ENCODE data around the gene C11orf86.

Gene C11orf86

GRCh38 chr11:66937193-66937733 lies 37.8 kb upstream of the C11orf86 start:
- DNase-seq (ENCODE audit: extremely low spot score) = no peak
- CTCF ChIA-PET = interaction anchor here (0.7 kb wide), 1 partner anchor 10 kb away, joined by 3 read pairs; no protein-coding TSS in a partner anchor
- TF ChIP-seq FOXA1 (IDR thresholded peaks at IDR 0.05) = no peak
- no peak for TF ChIP-seq HDGF (IDR thresholded peaks at IDR 0.05; ENCODE audit: borderline replicate concordance)
- no peak for TF ChIP-seq CTBP1 (IDR thresholded peaks at IDR 0.05; ENCODE audit: borderline replicate concordance)
- TF ChIP-seq SP1 (IDR thresholded peaks at IDR 0.05) = no peak
- TF ChIP-seq ARNT (IDR thresholded peaks at IDR 0.05) = no peak
- no peak for TF ChIP-seq ZNF384 (IDR thresholded peaks at IDR 0.05)
- no peak for TF ChIP-seq FOXM1 (IDR thresholded peaks at IDR 0.05; ENCODE audit: borderline replicate concordance)
- TF ChIP-seq LEF1 (IDR thresholded peaks at IDR 0.05; ENCODE audit: borderline replicate concordance) = no peak
- TF ChIP-seq ELF4 (IDR thresholded peaks at IDR 0.05) = no peak
- no peak for TF ChIP-seq L3MBTL2 (conservative IDR thresholded peaks at IDR 0.05)
- no peak for TF ChIP-seq BHLHE40 (IDR thresholded peaks at IDR 0.05; ENCODE audit: borderline replicate concordance)
- TF ChIP-seq PKNOX1 (IDR thresholded peaks at IDR 0.05) = no peak
- TF ChIP-seq FOXK2 (IDR thresholded peaks at IDR 0.05) = no peak
- TF ChIP-seq TARDBP (IDR thresholded peaks at IDR 0.05) = no peak
- no peak for TF ChIP-seq NFRKB (IDR thresholded peaks at IDR 0.05)
- TF ChIP-seq SUZ12 (IDR thresholded peaks at IDR 0.05) = no peak
- POLR2A ChIA-PET = no interaction called here

GRCh38 chr11:66938582-66939135 lies 36.4 kb upstream of the C11orf86 start:
- POLR2A ChIA-PET = no interaction called here
- TF ChIP-seq ELF4 (IDR thresholded peaks at IDR 0.05) = no peak
- TF ChIP-seq NFRKB (IDR thresholded peaks at IDR 0.05) = no peak
- no peak for TF ChIP-seq FOXM1 (IDR thresholded peaks at IDR 0.05; ENCODE audit: borderline replicate concordance)
- TF ChIP-seq ARNT (IDR thresholded peaks at IDR 0.05) = no peak
- no peak for TF ChIP-seq BHLHE40 (IDR thresholded peaks at IDR 0.05; ENCODE audit: borderline replicate concordance)
- TF ChIP-seq PKNOX1 (IDR thresholded peaks at IDR 0.05) = peak; percentile 57
- no peak for TF ChIP-seq HDGF (IDR thresholded peaks at IDR 0.05; ENCODE audit: borderline replicate concordance)
- CTCF ChIA-PET = interaction anchor here (0.5 kb wide), 1 partner anchor 46 kb away, joined by 3 read pairs; no protein-coding TSS in a partner anchor
- no peak for DNase-seq (ENCODE audit: extremely low spot score)

- ChIA-PET POLR2A (interaction anchor here (0.9 to 1.1 kb wide), 3 partner anchors 8 to 65 kb away, joined by 3 read pairs; partner anchors contain the start of gene PC), CTCF (no interaction called here)
- TF ChIP-seq SP1 (IDR thresholded peaks at IDR 0.05) = no peak
- TF ChIP-seq NFRKB (IDR thresholded peaks at IDR 0.05) = no peak
- TF ChIP-seq PKNOX1 (IDR thresholded peaks at IDR 0.05) = peak; percentile 21; the same call in 1 of the 2 replicates
- TF ChIP-seq BHLHE40 (IDR thresholded peaks at IDR 0.05; ENCODE audit: borderline replicate concordance) = no peak
- peak; percentile 48 for DNase-seq (ENCODE audit: extremely low spot score)
Measured at GRCh38 chr11:66950112-66950535, 25.0 kb upstream of the C11orf86 start.

GRCh38 chr11:66951135-66951534 lies 24.0 kb upstream of the C11orf86 start:
- ChIA-PET POLR2A (interaction anchor here (0.9 kb wide), 1 partner anchor 66 kb away, joined by 3 read pairs; no protein-coding TSS in a partner anchor), CTCF (no interaction called here)
- TF ChIP-seq SUZ12 (IDR thresholded peaks at IDR 0.05) (no peak), ELF4 (IDR thresholded peaks at IDR 0.05) (no peak), CTBP1 (IDR thresholded peaks at IDR 0.05; ENCODE audit: borderline replicate concordance) (no peak), FOXA1 (IDR thresholded peaks at IDR 0.05) (no peak), TARDBP (IDR thresholded peaks at IDR 0.05) (no peak), ARNT (IDR thresholded peaks at IDR 0.05) (no peak), BHLHE40 (IDR thresholded peaks at IDR 0.05; ENCODE audit: borderline replicate concordance) (no peak), PKNOX1 (IDR thresholded peaks at IDR 0.05) (no peak), SP1 (IDR thresholded peaks at IDR 0.05) (no peak), ZNF384 (IDR thresholded peaks at IDR 0.05) (no peak), L3MBTL2 (conservative IDR thresholded peaks at IDR 0.05) (no peak), FOXK2 (IDR thresholded peaks at IDR 0.05) (no peak), FOXM1 (IDR thresholded peaks at IDR 0.05; ENCODE audit: borderline replicate concordance) (no peak), LEF1 (IDR thresholded peaks at IDR 0.05; ENCODE audit: borderline replicate concordance) (no peak), HDGF (IDR thresholded peaks at IDR 0.05; ENCODE audit: borderline replicate concordance) (no peak), NFRKB (IDR thresholded peaks at IDR 0.05) (no peak)
- DNase-seq (ENCODE audit: extremely low spot score) = no peak

GRCh38 chr11:66951927-66952337 lies 23.2 kb upstream of the C11orf86 start:
- ChIA-PET POLR2A (no interaction called here), CTCF (no interaction called here)

More at GRCh38 chr11:66951927-66952337, 23.2 kb upstream of the C11orf86 start:
- TF ChIP-seq FOXK2 (IDR thresholded peaks at IDR 0.05) (no peak), FOXA1 (IDR thresholded peaks at IDR 0.05) (no peak), NFRKB (IDR thresholded peaks at IDR 0.05) (no peak), PKNOX1 (IDR thresholded peaks at IDR 0.05) (no peak), ARNT (IDR thresholded peaks at IDR 0.05) (no peak), ELF4 (IDR thresholded peaks at IDR 0.05) (no peak), FOXM1 (IDR thresholded peaks at IDR 0.05; ENCODE audit: borderline replicate concordance) (no peak), CTBP1 (IDR thresholded peaks at IDR 0.05; ENCODE audit: borderline replicate concordance) (no peak), BHLHE40 (IDR thresholded peaks at IDR 0.05; ENCODE audit: borderline replicate concordance) (no peak), TARDBP (IDR thresholded peaks at IDR 0.05) (no peak)
- no peak for DNase-seq (ENCODE audit: extremely low spot score)
